Nucleus accumbens (tissue), 56 donors: Measurements from ENCODE around the gene ELFN1.

Experiments used
- DNase-seq, 56 donors: peaks; one replicate each; lab custom pipeline; 2025; lab: John Stamatoyannopoulos, UW

Gene ELFN1

DNA sequence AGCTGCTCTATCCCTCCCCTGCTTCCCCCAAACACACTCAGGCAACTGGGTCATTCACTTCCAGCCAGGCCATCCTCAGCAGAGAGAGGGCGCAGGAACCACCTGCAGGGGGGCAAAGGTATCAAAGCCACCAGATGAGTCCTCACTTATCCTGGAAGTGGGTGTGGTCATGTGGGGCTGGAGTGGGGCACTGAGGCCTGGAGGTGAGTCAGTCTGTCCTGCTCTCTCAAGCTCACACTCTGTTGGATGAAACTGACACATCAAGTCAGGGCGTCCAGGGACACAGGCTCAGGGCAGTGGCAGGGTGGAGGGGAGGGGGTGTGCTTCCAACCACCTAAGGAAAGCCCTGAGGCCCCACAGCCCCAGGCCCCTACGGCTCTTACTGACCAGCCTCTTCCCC is 8.0 kb upstream of the ELFN1 start:
- DNase-seq = no peak

GRCh38 chr7:1662767-1663166 is 7.3 kb upstream of the ELFN1 start:
- no peak for DNase-seq

DNA sequence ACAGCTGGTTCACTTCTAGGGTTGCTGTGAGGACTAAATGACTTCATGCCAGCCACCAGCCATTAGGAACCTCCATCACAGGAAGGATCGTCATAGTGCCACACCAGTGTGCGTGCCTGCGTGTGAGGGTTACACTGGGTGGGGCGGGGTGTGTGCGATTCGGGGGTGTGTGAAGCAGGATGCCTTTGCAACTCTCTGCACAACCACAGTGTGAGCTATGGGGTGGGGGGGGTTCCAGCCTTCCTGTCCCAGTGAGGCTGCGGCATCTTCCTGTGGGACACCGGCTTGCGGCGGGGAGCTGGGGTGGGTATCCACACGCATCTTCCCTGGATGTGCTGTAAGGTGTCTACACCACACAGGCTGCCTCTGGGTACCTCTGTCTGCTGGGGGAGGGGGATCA is 6.9 kb upstream of the ELFN1 start:
- DNase-seq = no peak

GRCh38 chr7:1663857-1664651 is 6.0 kb upstream of the ELFN1 start:
- DNase-seq = no peak

DNA sequence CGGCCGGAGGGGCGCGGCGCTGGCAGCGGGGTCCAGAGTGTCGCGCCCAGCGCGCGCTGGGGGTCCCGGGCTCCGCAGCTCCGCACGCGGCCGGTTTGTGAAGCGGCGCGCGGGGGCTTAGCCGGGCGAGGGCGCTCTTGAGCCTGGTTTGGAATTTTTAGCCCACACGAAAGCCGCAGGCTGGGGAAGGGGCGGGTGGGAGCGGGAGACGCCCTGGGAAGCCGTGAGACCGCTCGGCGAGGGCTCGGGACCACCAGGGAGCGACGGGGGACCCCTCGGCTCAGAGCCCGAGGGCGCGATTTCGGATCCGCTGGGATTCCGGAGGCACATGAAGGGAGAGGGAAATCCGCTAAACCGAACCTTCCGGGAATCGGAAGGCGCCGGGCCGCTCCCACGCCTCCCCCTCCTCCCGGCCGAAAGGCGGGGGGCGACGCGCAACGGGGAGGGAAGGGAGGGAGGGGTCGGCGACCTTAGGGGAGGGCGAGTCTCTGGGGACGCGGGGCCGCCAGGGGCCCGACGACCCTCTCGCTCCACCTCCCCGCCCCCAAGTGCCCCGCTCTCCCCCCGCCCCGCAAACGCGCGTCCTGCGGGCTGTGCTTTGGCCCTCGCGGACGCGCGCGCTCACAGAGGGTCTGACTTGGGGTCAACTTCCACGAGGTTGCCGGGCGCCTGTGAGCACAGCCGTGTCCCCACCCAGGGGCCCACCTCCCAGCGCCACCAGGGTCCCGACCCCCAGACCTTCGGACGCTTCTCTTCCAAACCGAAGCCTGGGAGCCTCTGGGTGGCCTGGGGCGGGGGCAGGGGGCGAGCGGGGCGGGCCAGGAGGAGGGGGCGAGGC is 5.1 kb upstream of the ELFN1 start:
- peak in 36 of 56 donors; percentile 2 to 67 (median 28) for DNase-seq

- DNase-seq = no peak
Measured at GRCh38 chr7:1665549-1666316, 4.3 kb upstream of the ELFN1 start.

GRCh38 chr7:1666317-1666822 is 3.7 kb upstream of the ELFN1 start:
- no peak for DNase-seq

DNA sequence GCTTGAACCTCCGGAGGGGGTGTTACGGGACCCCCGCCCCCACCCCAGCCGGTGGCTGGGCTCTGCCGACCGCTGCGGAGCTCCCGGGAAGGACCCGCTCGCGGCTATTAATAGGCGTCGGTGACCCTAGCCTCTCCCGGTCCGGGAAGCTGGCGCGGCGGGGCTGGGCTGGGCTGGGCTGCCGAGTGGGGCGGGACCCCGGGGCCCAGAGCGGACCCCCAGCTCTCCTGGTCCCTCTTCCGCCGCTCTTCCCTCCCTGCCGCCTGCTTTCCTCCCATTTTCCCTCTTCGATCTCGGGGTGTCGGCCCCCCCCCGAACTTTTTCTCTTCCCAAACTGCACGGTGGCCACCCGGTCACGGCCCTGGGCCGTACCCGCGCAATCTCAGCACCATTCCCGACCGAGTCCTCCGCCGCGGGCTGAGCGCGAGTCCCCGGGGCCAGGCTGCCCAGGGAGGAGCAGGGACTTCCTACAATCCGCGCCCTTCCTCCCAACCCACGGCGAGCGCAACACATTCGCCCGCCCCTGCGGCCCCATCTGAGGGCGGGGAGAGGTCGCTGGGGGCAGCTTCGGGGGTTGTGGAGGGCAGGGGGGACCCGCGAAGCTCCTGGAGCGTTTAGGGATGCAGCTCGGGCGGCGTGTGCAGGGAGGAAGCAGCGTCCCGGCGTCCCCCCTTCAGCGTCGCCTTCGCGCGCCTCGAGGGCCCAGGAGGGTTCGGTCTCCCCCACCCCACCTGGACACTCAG is 3.1 kb upstream of the ELFN1 start:
- DNase-seq = no peak

GRCh38 chr7:1667566-1668395 is 2.3 kb upstream of the ELFN1 start:
- no peak for DNase-seq

DNA sequence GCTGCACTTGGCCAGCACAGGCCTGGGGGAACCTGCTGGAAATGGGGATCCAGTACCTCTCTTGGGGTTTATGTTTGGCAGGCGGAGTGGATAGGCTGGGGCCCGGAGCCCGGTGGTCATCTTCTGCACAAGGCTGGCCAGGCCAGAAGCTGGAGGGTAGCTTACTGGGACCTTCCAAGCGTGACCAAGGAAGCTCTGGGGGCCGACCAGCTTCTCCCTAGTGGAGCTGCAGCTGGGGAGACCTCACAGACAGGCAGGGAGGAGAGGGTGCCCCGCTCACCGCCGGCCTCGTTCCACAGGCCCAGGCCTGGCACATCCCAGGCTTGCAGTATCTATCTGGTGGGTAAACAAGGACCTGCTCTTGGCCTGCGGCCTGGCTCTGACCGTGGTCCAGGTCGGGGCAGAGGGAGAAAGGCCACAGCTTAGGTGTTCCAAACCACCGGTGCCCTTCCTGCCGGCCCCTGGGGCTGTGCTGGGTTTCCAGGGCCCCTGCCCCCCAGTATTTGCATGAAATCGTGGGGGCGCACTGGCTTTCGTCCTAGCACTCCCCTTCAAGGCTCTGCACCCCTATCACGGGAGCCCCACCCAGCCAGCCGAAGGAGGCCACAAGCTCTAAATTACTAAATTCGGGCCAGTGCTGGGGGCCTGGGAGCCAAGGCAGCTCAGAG is 1.5 kb upstream of the ELFN1 start:
- DNase-seq = no peak

GRCh38 chr7:1669064-1669951 is 769 bp upstream of the ELFN1 start:
- DNase-seq = no peak

- DNase-seq = no peak
Measured at GRCh38 chr7:1670894-1671593, 967 bp downstream of the ELFN1 start.

DNA sequence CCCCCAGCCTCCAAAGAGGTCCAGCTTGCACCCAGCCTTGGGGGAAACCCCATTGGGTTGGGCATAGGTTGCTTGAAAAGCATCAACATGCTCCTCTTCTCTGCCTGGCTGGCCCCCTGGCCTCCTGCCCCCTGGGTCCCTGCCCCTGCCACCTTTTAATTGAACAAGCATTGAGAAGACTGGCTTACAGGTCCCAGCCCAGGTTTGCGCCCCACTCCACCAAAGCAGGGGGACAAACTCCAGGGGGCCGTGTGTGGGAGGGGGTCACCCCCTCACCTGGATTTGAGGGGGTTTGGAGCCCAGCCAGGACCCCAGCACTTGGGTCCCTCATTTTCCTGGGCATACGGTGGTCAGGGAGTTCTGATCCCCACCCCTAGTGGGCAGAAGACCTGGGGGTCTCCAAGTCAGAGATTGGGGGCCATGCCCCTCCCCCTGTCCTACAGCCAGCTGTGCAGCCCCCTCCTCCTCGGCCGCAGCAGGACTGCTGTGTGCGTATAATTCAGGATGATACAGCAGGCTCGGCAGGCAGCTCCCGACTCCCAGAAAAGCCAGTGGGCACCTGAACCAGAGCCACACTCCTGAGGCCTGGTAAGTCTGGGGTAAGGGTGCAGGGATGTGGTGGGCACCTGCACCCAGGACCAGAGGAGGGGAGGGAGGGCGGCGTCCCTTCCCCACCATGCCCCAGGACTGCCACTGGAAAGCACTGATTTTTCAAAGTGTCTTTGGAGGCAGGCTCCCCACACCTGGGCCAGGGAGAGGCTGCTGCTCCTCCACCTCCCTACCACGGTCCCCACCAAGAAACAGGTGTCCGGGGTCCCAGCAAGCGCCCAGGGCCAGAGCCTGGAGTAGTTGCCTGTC is 1.7 kb downstream of the ELFN1 start:
- no peak for DNase-seq

GRCh38 chr7:1672851-1673486 is 2.9 kb downstream of the ELFN1 start:
- DNase-seq = no peak

- DNase-seq = no peak
Measured at GRCh38 chr7:1673581-1674118, 3.6 kb downstream of the ELFN1 start.
